H1 (cell line): ENCODE measurements around the gene HTR2A.

ENCODE experiments used
- CBX8 ChIP-seq: fragments of 300-800, 300-1000 bp; sonication (generic); IDR thresholded peaks from 2 replicates; pipeline ENCODE4 v1.7.1; 2016; ENCODE audit warnings: low read depth, low read length, borderline replicate concordance
- CHD2 ChIP-seq: IDR thresholded peaks from 2 replicates; pipeline ENCODE4 v1.6.1; 2012; ENCODE audit warnings: low read length, improper control_type of control experiment
- CTBP2 ChIP-seq: IDR thresholded peaks from 2 replicates; pipeline ENCODE4 v1.7.0; 2011; ENCODE audit warnings: borderline replicate concordance, mild to moderate bottlenecking, moderate library complexity, mixed read lengths, low read length; ENCODE audit not compliant: insufficient read depth, insufficient read length
- EGR1 ChIP-seq: IDR thresholded peaks from 2 replicates; pipeline ENCODE4 v1.6.1; 2011; ENCODE audit warnings: low read depth, low read length, borderline replicate concordance
- EZH2 ChIP-seq: fragments of 200-600 bp; sonication (generic); IDR thresholded peaks from 2 replicates; pipeline ENCODE4 v1.7.1; 2012; ENCODE audit warnings: low read depth, mild to moderate bottlenecking, moderate library complexity, low read length, inconsistent platforms; ENCODE audit not compliant: severe bottlenecking
- HDAC2 ChIP-seq, 2 experiments: fragments of 300-600 bp in 1 of 2; sonication (generic) in 1 of 2; IDR thresholded peaks; 2 replicates each; pipeline ENCODE4 v1.6.1; 2011 to 2012; ENCODE audit warnings: low read depth in 2 of 2, low read length in 2 of 2, mild to moderate bottlenecking in 2 of 2, moderate library complexity in 2 of 2, borderline replicate concordance in 1 of 2, inconsistent platforms in 1 of 2
- NRF1 ChIP-seq: IDR thresholded peaks from 2 replicates; pipeline ENCODE4 v1.6.1; 2011; ENCODE audit warnings: mild to moderate bottlenecking, low read depth, low read length, improper control_type of control experiment
- POLR2A ChIP-seq, 2 experiments: IDR thresholded peaks; 1 replicate in 1 of 2; 2 replicates in 1 of 2; pipeline ENCODE4 v1.6.1; 2011; ENCODE audit warnings: low read depth in 2 of 2, low read length in 2 of 2, mild to moderate bottlenecking in 2 of 2; ENCODE audit errors: control extremely low read depth in 1 of 2
- POLR2AphosphoS5 ChIP-seq: IDR thresholded peaks from 2 replicates; pipeline ENCODE4 v1.6.1; 2011; ENCODE audit warnings: low read depth, low read length
- SIN3A ChIP-seq, 2 experiments: IDR thresholded peaks in 1 of 2; conservative IDR thresholded peaks in 1 of 2; 2 replicates each; pipeline ENCODE4 v1.6.1; 2011 to 2012; ENCODE audit warnings: low read length in 2 of 2, improper control_type of control experiment in 1 of 2, low read depth in 1 of 2, mild to moderate bottlenecking in 1 of 2
- TF ChIP-seq, protein P1 (sequence below): IDR thresholded peaks from 2 replicates; pipeline ENCODE4 v1.6.1; 2012; ENCODE audit warnings: inconsistent platforms
- TF ChIP-seq, protein P2 (sequence below): IDR thresholded peaks from 2 replicates; pipeline ENCODE4 v1.6.1; 2011; ENCODE audit warnings: low read length, improper control_type of control experiment
- TF ChIP-seq, protein P3 (sequence below), 3 experiments: IDR thresholded peaks; 1 replicate in 2 of 3; 2 replicates in 1 of 3; pipeline versions ENCODE4 v1.5.1 to v1.6.1; 2011; ENCODE audit warnings: low read length in 3 of 3, mild to moderate bottlenecking in 3 of 3, inconsistent platforms in 2 of 3, low read depth in 1 of 3, moderate library complexity in 1 of 3; ENCODE audit not compliant: insufficient read depth in 1 of 3; ENCODE audit errors: control extremely low read depth in 1 of 3
- TF ChIP-seq, protein P4 (sequence below): IDR thresholded peaks from 2 replicates; pipeline ENCODE4 v1.6.1; 2012; ENCODE audit warnings: low read length, inconsistent platforms

DNA sequence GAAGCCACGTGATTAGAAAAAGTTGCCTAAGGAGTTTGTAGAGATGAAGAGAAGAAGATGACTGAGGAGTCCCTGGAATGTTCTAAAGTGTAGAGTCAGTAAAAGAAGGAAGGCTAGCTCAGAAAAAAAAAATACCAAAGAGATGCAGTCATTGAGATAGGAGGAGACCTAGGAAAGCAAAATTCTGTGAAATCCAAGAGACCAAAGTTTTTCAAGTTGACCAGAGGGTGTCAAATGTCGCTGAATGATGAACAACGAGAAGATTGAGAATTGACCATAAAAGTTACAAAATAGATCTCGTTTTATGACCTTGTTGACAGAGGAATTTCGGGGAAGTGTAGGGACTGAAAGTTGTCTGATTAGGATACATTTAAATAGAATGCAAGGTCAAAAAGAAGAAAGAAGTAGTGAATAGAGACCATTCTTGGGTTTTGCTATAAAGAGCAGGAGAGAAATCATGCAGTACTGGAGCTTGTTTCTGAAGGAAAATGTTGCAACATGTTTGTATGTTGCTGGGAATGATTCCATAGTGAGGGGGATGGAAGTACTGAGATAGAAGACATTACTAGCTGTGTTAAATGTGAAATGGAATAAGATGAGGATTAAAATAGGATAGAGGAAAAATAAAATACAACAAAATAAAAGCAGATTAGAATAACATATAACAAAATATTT is 30.2 kb upstream of the HTR2A start:
- TF ChIP-seq, protein P1, sequence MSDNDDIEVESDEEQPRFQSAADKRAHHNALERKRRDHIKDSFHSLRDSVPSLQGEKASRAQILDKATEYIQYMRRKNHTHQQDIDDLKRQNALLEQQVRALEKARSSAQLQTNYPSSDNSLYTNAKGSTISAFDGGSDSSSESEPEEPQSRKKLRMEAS = no peak
- TF ChIP-seq, protein P2, sequence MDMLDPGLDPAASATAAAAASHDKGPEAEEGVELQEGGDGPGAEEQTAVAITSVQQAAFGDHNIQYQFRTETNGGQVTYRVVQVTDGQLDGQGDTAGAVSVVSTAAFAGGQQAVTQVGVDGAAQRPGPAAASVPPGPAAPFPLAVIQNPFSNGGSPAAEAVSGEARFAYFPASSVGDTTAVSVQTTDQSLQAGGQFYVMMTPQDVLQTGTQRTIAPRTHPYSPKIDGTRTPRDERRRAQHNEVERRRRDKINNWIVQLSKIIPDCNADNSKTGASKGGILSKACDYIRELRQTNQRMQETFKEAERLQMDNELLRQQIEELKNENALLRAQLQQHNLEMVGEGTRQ = no peak
- TF ChIP-seq EGR1 = no peak
- no peak for TF ChIP-seq HDAC2 (IDR thresholded peaks at IDR 0.05; ENCODE audit: borderline replicate concordance in 1 of 2, low read depth in 2 of 2, low read length in 2 of 2)
- no peak for TF ChIP-seq POLR2A (IDR thresholded peaks at IDR 0.05; ENCODE audit: control extremely low read depth in 1 of 2, low read depth in 2 of 2, low read length in 2 of 2)
- TF ChIP-seq POLR2AphosphoS5 = no peak
- no peak for TF ChIP-seq CHD2
- no peak for TF ChIP-seq NRF1
- TF ChIP-seq, protein P3, sequence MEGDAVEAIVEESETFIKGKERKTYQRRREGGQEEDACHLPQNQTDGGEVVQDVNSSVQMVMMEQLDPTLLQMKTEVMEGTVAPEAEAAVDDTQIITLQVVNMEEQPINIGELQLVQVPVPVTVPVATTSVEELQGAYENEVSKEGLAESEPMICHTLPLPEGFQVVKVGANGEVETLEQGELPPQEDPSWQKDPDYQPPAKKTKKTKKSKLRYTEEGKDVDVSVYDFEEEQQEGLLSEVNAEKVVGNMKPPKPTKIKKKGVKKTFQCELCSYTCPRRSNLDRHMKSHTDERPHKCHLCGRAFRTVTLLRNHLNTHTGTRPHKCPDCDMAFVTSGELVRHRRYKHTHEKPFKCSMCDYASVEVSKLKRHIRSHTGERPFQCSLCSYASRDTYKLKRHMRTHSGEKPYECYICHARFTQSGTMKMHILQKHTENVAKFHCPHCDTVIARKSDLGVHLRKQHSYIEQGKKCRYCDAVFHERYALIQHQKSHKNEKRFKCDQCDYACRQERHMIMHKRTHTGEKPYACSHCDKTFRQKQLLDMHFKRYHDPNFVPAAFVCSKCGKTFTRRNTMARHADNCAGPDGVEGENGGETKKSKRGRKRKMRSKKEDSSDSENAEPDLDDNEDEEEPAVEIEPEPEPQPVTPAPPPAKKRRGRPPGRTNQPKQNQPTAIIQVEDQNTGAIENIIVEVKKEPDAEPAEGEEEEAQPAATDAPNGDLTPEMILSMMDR (IDR thresholded peaks at IDR 0.05; ENCODE audit: control extremely low read depth in 1 of 3, insufficient read depth in 1 of 3, low read depth in 1 of 3, low read length in 3 of 3) = no peak
- no peak for TF ChIP-seq CTBP2
- TF ChIP-seq EZH2 = no peak
- TF ChIP-seq SIN3A (conservative IDR thresholded peaks at IDR 0.05 in 1 of 2, IDR thresholded peaks at IDR 0.05 in 1 of 2; ENCODE audit: low read depth in 1 of 2, low read length in 2 of 2) = no peak
- no peak for TF ChIP-seq CBX8
- TF ChIP-seq, protein P4, sequence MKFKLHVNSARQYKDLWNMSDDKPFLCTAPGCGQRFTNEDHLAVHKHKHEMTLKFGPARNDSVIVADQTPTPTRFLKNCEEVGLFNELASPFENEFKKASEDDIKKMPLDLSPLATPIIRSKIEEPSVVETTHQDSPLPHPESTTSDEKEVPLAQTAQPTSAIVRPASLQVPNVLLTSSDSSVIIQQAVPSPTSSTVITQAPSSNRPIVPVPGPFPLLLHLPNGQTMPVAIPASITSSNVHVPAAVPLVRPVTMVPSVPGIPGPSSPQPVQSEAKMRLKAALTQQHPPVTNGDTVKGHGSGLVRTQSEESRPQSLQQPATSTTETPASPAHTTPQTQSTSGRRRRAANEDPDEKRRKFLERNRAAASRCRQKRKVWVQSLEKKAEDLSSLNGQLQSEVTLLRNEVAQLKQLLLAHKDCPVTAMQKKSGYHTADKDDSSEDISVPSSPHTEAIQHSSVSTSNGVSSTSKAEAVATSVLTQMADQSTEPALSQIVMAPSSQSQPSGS = no peak
